HepG2 (cell line): ENCODE results near the gene SP6. TPM values are rescaled to one million over a fixed set of nuclear protein-coding genes. Genes with fewer than 3 reads are reported as not detected.

Experiments used
- BRCA1 ChIP-seq: sonication (generic); formaldehyde crosslinking; IDR thresholded peaks from 2 replicates; pipeline ENCODE4 v1.4.0; 2020; ENCODE audit warnings: missing genetic modification reagents
- ELF4 ChIP-seq: sonication (generic); formaldehyde crosslinking; IDR thresholded peaks from 2 replicates; pipeline ENCODE4 v1.5.0; 2020; ENCODE audit warnings: missing genetic modification reagents, mild to moderate bottlenecking, moderate library complexity, borderline replicate concordance
- NFKBIZ ChIP-seq: IDR thresholded peaks from 2 replicates; pipeline ENCODE4 v1.6.1; 2018; ENCODE audit warnings: missing genetic modification reagents, missing compliant biosample characterization
- PAF1 ChIP-seq: IDR thresholded peaks from 2 replicates; pipeline ENCODE4 v1.6.1; 2016; ENCODE audit warnings: missing genetic modification reagents, missing compliant biosample characterization
- SIX4 ChIP-seq: sonication (generic); formaldehyde crosslinking; IDR thresholded peaks from 2 replicates; pipeline ENCODE4 v1.4.0; 2020; ENCODE audit warnings: missing genetic modification reagents
- SMYD3 ChIP-seq: sonication (generic); formaldehyde crosslinking; IDR thresholded peaks from 2 replicates; pipeline ENCODE4 v1.8.1; 2023; ENCODE audit warnings: mild to moderate bottlenecking, missing genetic modification reagents
- SRY ChIP-seq: sonication (generic); formaldehyde crosslinking; IDR thresholded peaks from 2 replicates; pipeline ENCODE4 v1.8.0; 2022; ENCODE audit warnings: mild to moderate bottlenecking, missing genetic modification reagents
- TEAD3 ChIP-seq: optimal IDR thresholded peaks from 2 replicates; pipeline ENCODE3; 2016; ENCODE audit warnings: borderline replicate concordance
- ZNF235 ChIP-seq: sonication (generic); formaldehyde crosslinking; IDR thresholded peaks from 2 replicates; pipeline ENCODE4 v1.8.1; 2023; ENCODE audit warnings: mild to moderate bottlenecking, missing genetic modification reagents, borderline replicate concordance
- ZNF33B ChIP-seq: sonication (generic); formaldehyde crosslinking; IDR thresholded peaks from 2 replicates; pipeline ENCODE4 v1.5.1; 2020; ENCODE audit warnings: mild to moderate bottlenecking, missing genetic modification reagents
- ZNF350 ChIP-seq: sonication (generic); formaldehyde crosslinking; IDR thresholded peaks from 2 replicates; pipeline ENCODE4 v1.4.0; 2020; ENCODE audit warnings: mild to moderate bottlenecking, low read depth, missing genetic modification reagents, borderline replicate concordance
- ZNF572 ChIP-seq: sonication (generic); formaldehyde crosslinking; IDR thresholded peaks from 2 replicates; pipeline ENCODE4 v1.5.1; 2020; ENCODE audit warnings: mild to moderate bottlenecking, missing genetic modification reagents
- ZNF577 ChIP-seq: sonication (generic); formaldehyde crosslinking; IDR thresholded peaks from 2 replicates; pipeline ENCODE4 v1.4.0; 2020; ENCODE audit warnings: mild to moderate bottlenecking, low read depth, missing genetic modification reagents, borderline replicate concordance
- polyA plus RNA-seq, 8 experiments: library from polyadenylated mRNA; depleted of rRNA in 3 of 8; stranded (reverse) in 7 of 8; unstranded in 1 of 8; fragments of >200 nt; fragmentation: Illumina TruSeq in 4 of 8; extraction: Trizol in 4 of 8; gene quantifications; 2 replicates each; pipeline versions ENCODE4 v1.2.1 to v1.2.3, GENCODE V29; 2011 to 2016; ENCODE audit warnings: low read depth in 4 of 8, missing spikeins in 1 of 8, mixed read lengths in 1 of 8; ENCODE audit not compliant: insufficient read depth in 1 of 8
- total RNA-seq, 5 experiments: library from RNA; depleted of rRNA; stranded (reverse); fragments of >200 nt; fragmentation: Illumina TruSeq; extraction: Trizol; gene quantifications; 2 replicates each; pipeline ENCODE4 v1.2.3, GENCODE V29; 2016; ENCODE audit warnings: low read depth in 1 of 5
- TF ChIP-seq, protein P1 (sequence below): sonication (generic); formaldehyde crosslinking; IDR thresholded peaks from 2 replicates; pipeline ENCODE4 v1.4.0; 2020; ENCODE audit warnings: missing genetic modification reagents
- TF ChIP-seq, protein P2 (sequence below): IDR thresholded peaks from 2 replicates; pipeline ENCODE4 v1.6.1; 2016; ENCODE audit warnings: low read depth

The SP6 gene
- total and polyA plus RNA-seq, 2 of the 13 experiments (the other 11 are each of a cell fraction or from before 2014, with no cell fraction given) = 0.07 TPM

DNA sequence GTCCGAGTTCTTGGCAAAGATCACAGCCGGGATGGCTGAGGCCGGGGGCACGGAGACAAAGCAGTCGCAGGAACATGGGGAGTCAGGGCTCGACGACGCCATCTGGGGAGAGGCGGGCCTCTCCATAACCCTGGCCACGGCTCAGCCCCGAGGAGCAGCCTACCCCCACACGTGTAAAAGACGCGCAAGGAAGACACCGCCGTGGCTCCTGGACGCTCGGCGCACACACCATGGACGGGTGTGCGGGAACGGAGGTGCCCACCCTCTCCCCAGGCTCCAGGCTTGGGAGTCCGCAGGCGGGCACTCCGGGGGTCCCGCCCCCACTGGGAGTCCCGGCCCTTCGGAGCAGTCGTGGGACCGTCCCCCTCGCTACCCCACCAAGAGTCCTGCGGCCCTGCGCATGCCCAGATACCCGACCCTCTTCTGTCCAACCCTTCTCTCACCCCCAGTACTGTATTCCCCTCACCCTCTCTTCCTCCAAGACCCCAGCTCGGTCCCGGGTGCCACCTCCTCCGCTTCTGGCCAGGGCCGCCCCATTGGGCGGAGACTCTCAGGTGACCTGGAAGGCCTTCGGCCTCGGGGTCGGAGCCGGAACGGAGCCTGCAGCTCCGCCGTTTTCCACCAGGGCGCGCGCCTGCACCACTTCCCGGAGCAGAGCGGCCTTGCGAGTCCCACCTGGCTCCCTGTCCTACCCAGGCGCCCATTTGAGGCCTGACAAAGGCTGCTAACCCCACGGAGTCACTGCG lies 10.0 kb downstream of the SP6 start, which contains the start of gene SCRN2 (continued):
- TF ChIP-seq, protein P1, sequence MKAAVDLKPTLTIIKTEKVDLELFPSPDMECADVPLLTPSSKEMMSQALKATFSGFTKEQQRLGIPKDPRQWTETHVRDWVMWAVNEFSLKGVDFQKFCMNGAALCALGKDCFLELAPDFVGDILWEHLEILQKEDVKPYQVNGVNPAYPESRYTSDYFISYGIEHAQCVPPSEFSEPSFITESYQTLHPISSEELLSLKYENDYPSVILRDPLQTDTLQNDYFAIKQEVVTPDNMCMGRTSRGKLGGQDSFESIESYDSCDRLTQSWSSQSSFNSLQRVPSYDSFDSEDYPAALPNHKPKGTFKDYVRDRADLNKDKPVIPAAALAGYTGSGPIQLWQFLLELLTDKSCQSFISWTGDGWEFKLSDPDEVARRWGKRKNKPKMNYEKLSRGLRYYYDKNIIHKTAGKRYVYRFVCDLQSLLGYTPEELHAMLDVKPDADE (CRISPR knock-in tag) = no peak
- TF ChIP-seq BRCA1 (CRISPR knock-in tag) = no peak
- peak; percentile 80 for TF ChIP-seq ZNF33B (CRISPR knock-in tag)
- TF ChIP-seq SMYD3 (CRISPR knock-in tag) = 0 out of 2 replicates have a peak, but pooled peaks have one; percentile 73
- TF ChIP-seq PAF1 (CRISPR knock-in tag) = no peak
- TF ChIP-seq SIX4 (CRISPR knock-in tag) = no peak
- no peak for TF ChIP-seq ZNF235 (CRISPR knock-in tag)
- peak; percentile 80; the same call in 1 of the 2 replicates for TF ChIP-seq ZNF350 (CRISPR knock-in tag)
- TF ChIP-seq NFKBIZ (CRISPR knock-in tag) = no peak; the same call in 1 of the 2 replicates
- 0 out of 2 replicates have a peak, but pooled peaks have one; percentile 63 for TF ChIP-seq SRY (CRISPR knock-in tag)
- TF ChIP-seq TEAD3 (CRISPR knock-in tag) = no peak
- TF ChIP-seq ZNF577 (CRISPR knock-in tag) = no peak
- TF ChIP-seq ELF4 = peak; percentile 67; the same call in 1 of the 2 replicates
- TF ChIP-seq, protein P2, sequence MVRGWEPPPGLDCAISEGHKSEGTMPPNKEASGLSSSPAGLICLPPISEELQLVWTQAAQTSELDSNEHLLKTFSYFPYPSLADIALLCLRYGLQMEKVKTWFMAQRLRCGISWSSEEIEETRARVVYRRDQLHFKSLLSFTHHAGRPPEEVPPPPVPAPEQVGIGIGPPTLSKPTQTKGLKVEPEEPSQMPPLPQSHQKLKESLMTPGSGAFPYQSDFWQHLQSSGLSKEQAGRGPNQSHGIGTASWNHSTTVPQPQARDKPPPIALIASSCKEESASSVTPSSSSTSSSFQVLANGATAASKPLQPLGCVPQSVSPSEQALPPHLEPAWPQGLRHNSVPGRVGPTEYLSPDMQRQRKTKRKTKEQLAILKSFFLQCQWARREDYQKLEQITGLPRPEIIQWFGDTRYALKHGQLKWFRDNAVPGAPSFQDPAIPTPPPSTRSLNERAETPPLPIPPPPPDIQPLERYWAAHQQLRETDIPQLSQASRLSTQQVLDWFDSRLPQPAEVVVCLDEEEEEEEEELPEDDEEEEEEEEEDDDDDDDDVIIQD = no peak
- TF ChIP-seq ZNF572 (CRISPR knock-in tag) = peak; percentile 97; the same call in 1 of the 2 replicates
- TF ChIP-seq, all 625 proteins: peak for 323
